ENCODE data around the gene PRKN.

PRKN gene

GRCh38 chr6:161679980-161680538 is 1047.5 kb downstream of the PRKN start:
- no peaks in the 10 kb centered on the region for H3K4me1 ChIP-seq (ENCODE audit: control insufficient read depth, insufficient read depth, low read length)
- H3K36me3 ChIP-seq (ENCODE audit: control insufficient read depth in 2 of 2, insufficient read depth in 2 of 2, low read length in 2 of 2): no peaks in the 10 kb centered on the region
- H3K27me3 ChIP-seq (ENCODE audit: control insufficient read depth in 1 of 2, insufficient read depth in 2 of 2, low read length in 2 of 2): no peaks in the 10 kb centered on the region

GRCh38 chr6:161677188-161677587 is 1050.4 kb downstream of the PRKN start:
- no peaks in the 10 kb centered on the region for H3K9me3 ChIP-seq (ENCODE audit: control insufficient read depth in 2 of 2, low read length in 2 of 2)

More at GRCh38 chr6:161679980-161680538, 1047.5 kb downstream of the PRKN start:
- H3K9ac ChIP-seq (ENCODE audit: low read length in 2 of 2): no peak overlapping the region
- H3K27ac ChIP-seq (ENCODE audit: low read length): no peak overlapping the region
- no peak overlapping the region for H3K4me3 ChIP-seq (ENCODE audit: low read length in 2 of 2)
- no peaks in the 10 kb centered on the region for H3K9me3 ChIP-seq (ENCODE audit: control insufficient read depth in 2 of 2, low read length in 2 of 2)

GRCh38 chr6:161676586-161676985 is 1051.0 kb downstream of the PRKN start:
- Histone ChIP-seq H3K27me3 (ENCODE audit: control insufficient read depth in 1 of 2, insufficient read depth in 2 of 2, low read length in 2 of 2) (no peaks in the 10 kb centered on the region), H3K9me3 (ENCODE audit: control insufficient read depth in 2 of 2, low read length in 2 of 2) (no peaks in the 10 kb centered on the region), H3K9ac (ENCODE audit: low read length in 2 of 2) (no peak overlapping the region), H3K27ac (ENCODE audit: low read length) (no peak overlapping the region), H3K36me3 (ENCODE audit: control insufficient read depth in 2 of 2, insufficient read depth in 2 of 2, low read length in 2 of 2) (no peaks in the 10 kb centered on the region), H3K4me3 (ENCODE audit: low read length in 2 of 2) (no peak overlapping the region), H3K4me1 (ENCODE audit: control insufficient read depth, insufficient read depth, low read length) (no peaks in the 10 kb centered on the region)

More at GRCh38 chr6:161677188-161677587, 1050.4 kb downstream of the PRKN start:
- Histone ChIP-seq H3K36me3 (ENCODE audit: control insufficient read depth in 2 of 2, insufficient read depth in 2 of 2, low read length in 2 of 2) (no peaks in the 10 kb centered on the region), H3K9ac (ENCODE audit: low read length in 2 of 2) (no peak overlapping the region), H3K27me3 (ENCODE audit: control insufficient read depth in 1 of 2, insufficient read depth in 2 of 2, low read length in 2 of 2) (no peaks in the 10 kb centered on the region), H3K4me3 (ENCODE audit: low read length in 2 of 2) (no peak overlapping the region), H3K27ac (ENCODE audit: low read length) (no peak overlapping the region), H3K4me1 (ENCODE audit: control insufficient read depth, insufficient read depth, low read length) (no peaks in the 10 kb centered on the region)

GRCh38 chr6:161674930-161675682 is 1052.5 kb downstream of the PRKN start:
- H3K27me3 ChIP-seq (ENCODE audit: control insufficient read depth in 1 of 2, insufficient read depth in 2 of 2, low read length in 2 of 2): no peaks in the 10 kb centered on the region
- H3K27ac ChIP-seq (ENCODE audit: low read length): no peak overlapping the region
- H3K4me1 ChIP-seq (ENCODE audit: control insufficient read depth, insufficient read depth, low read length): no peaks in the 10 kb centered on the region
- no peaks in the 10 kb centered on the region for H3K36me3 ChIP-seq (ENCODE audit: control insufficient read depth in 2 of 2, insufficient read depth in 2 of 2, low read length in 2 of 2)
- H3K4me3 ChIP-seq (ENCODE audit: low read length in 2 of 2): no peak overlapping the region
- no peaks in the 10 kb centered on the region for H3K9me3 ChIP-seq (ENCODE audit: control insufficient read depth in 2 of 2, low read length in 2 of 2)
- no peak overlapping the region for H3K9ac ChIP-seq (ENCODE audit: low read length in 2 of 2)

GRCh38 chr6:161673026-161673425 is 1054.5 kb downstream of the PRKN start:
- no peaks in the 10 kb centered on the region for H3K27me3 ChIP-seq (ENCODE audit: control insufficient read depth in 1 of 2, insufficient read depth in 2 of 2, low read length in 2 of 2)
- H3K36me3 ChIP-seq (ENCODE audit: control insufficient read depth in 2 of 2, insufficient read depth in 2 of 2, low read length in 2 of 2): no peaks in the 10 kb centered on the region
- no peak overlapping the region for H3K27ac ChIP-seq (ENCODE audit: low read length)
- no peaks in the 10 kb centered on the region for H3K9me3 ChIP-seq (ENCODE audit: control insufficient read depth in 2 of 2, low read length in 2 of 2)
- H3K4me1 ChIP-seq (ENCODE audit: control insufficient read depth, insufficient read depth, low read length): no peaks in the 10 kb centered on the region
- H3K4me3 ChIP-seq (ENCODE audit: low read length in 2 of 2): no peak overlapping the region
- H3K9ac ChIP-seq (ENCODE audit: low read length in 2 of 2): no peak overlapping the region

- no peaks in the 10 kb centered on the region for H3K27me3 ChIP-seq (ENCODE audit: control insufficient read depth in 1 of 2, insufficient read depth in 2 of 2, low read length in 2 of 2)
- H3K27ac ChIP-seq (ENCODE audit: low read length): no peak overlapping the region
- H3K9me3 ChIP-seq (ENCODE audit: control insufficient read depth in 2 of 2, low read length in 2 of 2): no peaks in the 10 kb centered on the region
- no peak overlapping the region for H3K4me3 ChIP-seq (ENCODE audit: low read length in 2 of 2)
- no peak overlapping the region for H3K9ac ChIP-seq (ENCODE audit: low read length in 2 of 2)
- H3K36me3 ChIP-seq (ENCODE audit: control insufficient read depth in 2 of 2, insufficient read depth in 2 of 2, low read length in 2 of 2): no peaks in the 10 kb centered on the region
- no peaks in the 10 kb centered on the region for H3K4me1 ChIP-seq (ENCODE audit: control insufficient read depth, insufficient read depth, low read length)
These were observed 1056.4 kb downstream of the PRKN start for GRCh38 chr6:161671117-161671516.

- Histone ChIP-seq H3K27me3 (ENCODE audit: control insufficient read depth in 1 of 2, insufficient read depth in 2 of 2, low read length in 2 of 2) (no peaks in the 10 kb centered on the region), H3K27ac (ENCODE audit: low read length) (no peak overlapping the region), H3K4me3 (ENCODE audit: low read length in 2 of 2) (no peak overlapping the region), H3K36me3 (ENCODE audit: control insufficient read depth in 2 of 2, insufficient read depth in 2 of 2, low read length in 2 of 2) (no peaks in the 10 kb centered on the region), H3K9me3 (ENCODE audit: control insufficient read depth in 2 of 2, low read length in 2 of 2) (no peaks in the 10 kb centered on the region), H3K4me1 (ENCODE audit: control insufficient read depth, insufficient read depth, low read length) (no peaks in the 10 kb centered on the region), H3K9ac (ENCODE audit: low read length in 2 of 2) (no peak overlapping the region)
These were observed 1058.9 kb downstream of the PRKN start for GRCh38 chr6:161668665-161669064.

- H3K27me3 ChIP-seq (ENCODE audit: control insufficient read depth in 1 of 2, insufficient read depth in 2 of 2, low read length in 2 of 2): no peaks in the 10 kb centered on the region
- H3K9ac ChIP-seq (ENCODE audit: low read length in 2 of 2): no peak overlapping the region
These were observed 1059.6 kb downstream of the PRKN start for GRCh38 chr6:161667957-161668356.

GRCh38 chr6:161663682-161664081 is 1063.9 kb downstream of the PRKN start:
- H3K9ac ChIP-seq (ENCODE audit: low read length in 2 of 2): no peak overlapping the region
- no peaks in the 10 kb centered on the region for H3K27me3 ChIP-seq (ENCODE audit: control insufficient read depth in 1 of 2, insufficient read depth in 2 of 2, low read length in 2 of 2)
- no peaks in the 10 kb centered on the region for H3K36me3 ChIP-seq (ENCODE audit: control insufficient read depth in 2 of 2, insufficient read depth in 2 of 2, low read length in 2 of 2)
- no peaks in the 10 kb centered on the region for H3K4me1 ChIP-seq (ENCODE audit: control insufficient read depth, insufficient read depth, low read length)
- no peak overlapping the region for H3K27ac ChIP-seq (ENCODE audit: low read length)
- no peak overlapping the region for H3K4me3 ChIP-seq (ENCODE audit: low read length in 2 of 2)
- no peaks in the 10 kb centered on the region for H3K9me3 ChIP-seq (ENCODE audit: control insufficient read depth in 2 of 2, low read length in 2 of 2)

More at GRCh38 chr6:161667957-161668356, 1059.6 kb downstream of the PRKN start:
- Histone ChIP-seq H3K4me3 (ENCODE audit: low read length in 2 of 2) (no peak overlapping the region), H3K4me1 (ENCODE audit: control insufficient read depth, insufficient read depth, low read length) (no peaks in the 10 kb centered on the region), H3K27ac (ENCODE audit: low read length) (no peak overlapping the region), H3K9me3 (ENCODE audit: control insufficient read depth in 2 of 2, low read length in 2 of 2) (no peaks in the 10 kb centered on the region), H3K36me3 (ENCODE audit: control insufficient read depth in 2 of 2, insufficient read depth in 2 of 2, low read length in 2 of 2) (no peaks in the 10 kb centered on the region)

- no peaks in the 10 kb centered on the region for H3K9me3 ChIP-seq (ENCODE audit: control insufficient read depth in 2 of 2, low read length in 2 of 2)
- H3K27ac ChIP-seq (ENCODE audit: low read length): no peak overlapping the region
- H3K4me3 ChIP-seq (ENCODE audit: low read length in 2 of 2): no peak overlapping the region
- no peaks in the 10 kb centered on the region for H3K27me3 ChIP-seq (ENCODE audit: control insufficient read depth in 1 of 2, insufficient read depth in 2 of 2, low read length in 2 of 2)
- H3K4me1 ChIP-seq (ENCODE audit: control insufficient read depth, insufficient read depth, low read length): no peaks in the 10 kb centered on the region
- no peaks in the 10 kb centered on the region for H3K36me3 ChIP-seq (ENCODE audit: control insufficient read depth in 2 of 2, insufficient read depth in 2 of 2, low read length in 2 of 2)
- H3K9ac ChIP-seq (ENCODE audit: low read length in 2 of 2): no peak overlapping the region
These were observed 1066.6 kb downstream of the PRKN start for GRCh38 chr6:161660666-161661571.
